LoVo (cell line): ENCODE results near the gene TECPR2.

Experiments
- DNase-seq: peaks from one replicate; pipeline ENCODE4 v3.0.0-alpha.2; 2016; ENCODE audit warnings: low spot score

The TECPR2 gene

DNA sequence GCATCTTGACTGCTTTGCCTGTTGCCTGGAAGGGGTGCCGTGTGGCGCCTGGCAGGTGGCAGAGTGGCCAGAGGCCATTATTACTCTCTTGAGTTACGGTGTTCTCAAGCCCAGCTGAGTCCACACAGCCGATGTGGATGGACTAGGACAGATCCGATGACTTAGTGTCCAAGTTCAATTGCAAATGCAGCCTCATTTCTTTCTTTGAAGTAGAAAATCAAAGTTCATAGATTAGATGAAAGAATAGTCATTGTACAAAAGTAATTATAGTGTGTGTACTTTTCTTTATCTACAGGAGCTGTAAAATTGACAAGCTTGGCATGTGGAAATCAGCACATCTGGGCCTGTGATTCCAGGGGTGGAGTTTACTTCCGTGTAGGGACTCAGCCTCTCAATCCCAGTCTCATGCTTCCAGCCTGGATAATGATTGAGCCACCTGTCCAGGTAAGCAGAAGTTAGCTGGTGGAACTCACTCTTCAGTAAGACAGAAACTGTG lies 102.2 kb downstream of the TECPR2 start:
- no peak for DNase-seq

- no peak for DNase-seq
These were observed 106.5 kb downstream of the TECPR2 start for GRCh38 chr14:102469261-102469660.

DNA sequence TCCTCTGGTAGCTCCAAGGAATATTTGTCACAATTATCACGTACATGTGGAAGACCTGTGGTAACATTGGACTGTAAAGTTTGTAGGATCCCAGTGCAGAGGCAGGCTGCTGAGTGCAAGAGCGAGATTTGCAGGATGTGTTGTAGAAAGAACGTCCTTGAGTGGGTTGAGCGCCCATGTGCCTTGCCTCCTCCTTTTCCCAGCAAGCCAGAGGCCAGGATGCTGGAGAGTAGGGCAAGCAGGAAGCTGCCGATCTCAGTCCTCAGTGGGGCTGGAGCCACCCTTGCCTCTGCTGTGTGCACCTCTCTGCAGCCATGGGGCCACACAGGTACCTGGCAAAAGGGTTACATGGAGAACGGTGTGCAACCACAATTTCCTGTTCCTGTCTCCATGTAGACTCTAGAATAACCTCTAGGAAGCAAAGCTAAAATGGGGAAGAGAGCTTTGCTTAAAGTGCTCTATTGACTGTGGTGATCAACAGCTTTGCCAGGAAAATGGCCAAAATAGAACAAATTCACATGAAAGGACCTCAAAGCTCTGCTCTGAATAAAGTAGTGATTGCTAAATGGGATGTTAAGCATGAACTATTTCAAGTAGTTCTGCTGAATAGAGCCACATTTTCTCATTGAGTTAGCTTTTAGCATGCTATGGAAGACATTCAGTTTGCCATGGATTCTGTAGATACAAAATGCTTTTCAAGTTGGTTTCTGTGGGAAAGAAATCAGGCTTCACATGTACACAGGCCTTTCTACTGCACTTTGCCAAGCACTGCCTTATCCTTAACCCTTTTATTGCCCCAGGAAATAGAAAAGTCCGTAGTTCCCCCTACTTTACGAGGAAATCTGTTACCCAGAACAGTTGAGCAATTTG lies 109.4 kb downstream of the TECPR2 start:
- DNase-seq = no peak

DNA sequence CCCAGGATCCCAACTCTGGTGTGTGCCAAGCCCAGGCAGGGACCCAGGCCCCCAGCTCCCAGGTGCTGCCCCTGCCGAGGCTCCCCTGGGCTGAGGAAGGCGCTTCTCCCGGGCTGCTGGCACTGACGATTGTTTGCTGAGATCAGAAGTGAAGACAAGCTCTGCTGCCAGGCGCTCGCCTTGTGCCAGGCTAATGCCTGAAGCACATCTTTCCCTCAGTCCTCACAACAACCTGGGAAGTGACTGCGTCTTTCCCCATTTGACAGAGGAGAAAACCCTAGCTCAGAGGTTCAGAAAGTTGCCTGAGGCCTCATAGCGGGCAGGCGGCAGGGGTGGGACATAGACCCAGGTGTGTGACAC lies 110.0 kb downstream of the TECPR2 start:
- DNase-seq = no peak

- no peak for DNase-seq
These were observed 110.8 kb downstream of the TECPR2 start for GRCh38 chr14:102473559-102473958.

DNA sequence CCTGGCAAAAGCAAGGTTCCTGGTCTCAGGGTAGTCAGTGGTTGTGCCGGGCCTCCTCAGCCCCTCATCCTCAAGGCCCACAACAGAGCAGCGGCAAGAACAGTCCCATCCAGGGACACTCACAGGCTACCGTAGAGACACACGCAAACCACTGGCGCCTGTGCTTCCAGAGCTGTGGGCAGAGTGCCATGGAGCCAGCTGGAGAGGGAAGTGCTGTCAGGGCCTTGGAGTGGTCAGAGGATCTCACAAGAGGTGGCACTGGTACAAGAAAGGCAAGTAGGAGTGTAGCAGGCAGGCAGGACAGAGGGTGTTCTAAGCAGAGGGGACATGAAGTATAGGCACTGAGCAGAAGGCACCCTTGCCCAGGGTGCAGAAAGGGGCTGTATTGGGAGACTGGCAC lies 112.2 kb downstream of the TECPR2 start:
- no peak for DNase-seq

DNA sequence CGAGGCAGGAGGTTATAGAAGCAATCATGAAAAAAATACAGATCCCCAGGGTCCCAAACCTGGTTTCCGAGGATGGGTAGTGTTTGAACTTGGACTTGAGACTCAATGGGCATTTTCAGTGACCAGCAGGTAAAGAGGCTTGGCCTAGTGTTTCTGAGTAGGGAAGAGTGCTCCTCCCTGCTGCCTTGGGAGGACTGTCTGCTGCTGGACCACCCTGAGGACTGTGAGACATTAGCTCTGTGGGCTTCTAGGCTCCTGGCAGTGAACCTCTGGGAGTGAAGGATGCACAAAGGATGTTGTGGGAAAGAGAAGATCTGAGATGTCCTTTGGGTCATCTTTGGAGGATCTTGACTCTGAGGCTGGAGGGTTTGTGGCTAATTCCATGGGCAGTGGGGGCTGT lies 116.4 kb downstream of the TECPR2 start:
- DNase-seq = no peak

- DNase-seq = no peak
These were observed 117.0 kb downstream of the TECPR2 start for GRCh38 chr14:102479777-102480176.

GRCh38 chr14:102481371-102481770 lies 118.6 kb downstream of the TECPR2 start:
- DNase-seq = no peak

DNA sequence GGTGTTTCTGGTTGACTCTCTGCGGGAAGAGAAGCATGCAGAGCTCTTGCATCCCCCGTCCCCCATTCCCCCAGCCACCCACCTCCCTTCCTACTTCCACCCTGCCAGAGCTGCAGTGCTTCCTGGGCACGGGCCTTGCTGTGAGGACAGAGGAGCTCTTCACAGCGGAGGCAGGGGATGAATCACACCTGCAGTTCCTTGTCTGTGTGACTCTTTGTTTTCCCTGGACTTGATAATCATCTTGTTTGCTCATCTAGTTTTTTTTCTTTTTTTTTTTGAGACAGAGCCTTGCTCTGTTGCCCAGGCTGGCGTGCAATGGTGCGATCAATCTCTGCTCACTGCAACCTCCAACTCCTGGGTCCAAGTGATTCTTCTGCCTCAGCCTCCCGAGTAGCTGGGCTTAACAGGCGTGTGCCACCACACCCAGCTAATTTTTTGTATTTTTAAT lies 119.1 kb downstream of the TECPR2 start:
- no peak for DNase-seq

- DNase-seq = no peak
These were observed 121.6 kb downstream of the TECPR2 start for GRCh38 chr14:102484316-102484715.

DNA sequence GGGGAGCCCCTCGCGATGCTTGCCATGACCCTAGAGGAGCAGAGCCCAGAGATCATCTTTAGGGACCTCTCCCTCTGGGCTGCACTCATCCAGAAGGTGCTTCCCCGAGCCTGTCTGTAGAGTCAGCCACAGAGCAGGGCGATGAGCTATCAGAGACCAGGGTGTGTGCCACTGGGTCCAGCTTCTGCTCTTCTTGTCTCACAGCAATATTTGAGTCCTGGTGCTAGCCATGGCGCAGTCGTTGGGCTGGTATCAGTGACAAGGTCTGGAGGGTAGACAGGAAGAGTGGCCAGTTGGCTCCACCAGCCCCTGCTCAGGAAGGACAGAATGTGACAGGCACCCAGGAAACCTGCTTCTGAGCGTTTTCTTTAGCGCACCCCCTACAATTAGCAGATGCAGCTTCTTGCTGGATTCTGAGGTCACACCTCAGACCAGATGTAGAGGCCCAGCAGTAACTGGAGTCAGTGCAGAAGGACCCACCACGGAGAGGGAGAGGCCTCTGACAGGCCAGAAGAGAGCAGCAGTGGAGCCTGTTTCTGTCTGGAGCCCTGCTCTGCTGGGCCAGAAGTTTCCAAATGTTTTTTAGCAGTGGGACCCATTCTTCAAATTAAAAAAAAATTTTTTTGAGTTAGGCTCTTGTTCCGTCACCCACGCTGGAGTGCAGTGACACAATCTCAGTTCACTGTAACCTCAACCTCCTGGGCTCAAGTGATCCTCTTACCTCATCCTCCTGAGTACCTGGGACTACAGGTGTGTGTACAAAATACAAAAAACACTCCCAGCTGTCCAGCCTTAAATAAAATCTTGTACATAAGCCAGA lies 123.2 kb downstream of the TECPR2 start:
- no peak for DNase-seq

GRCh38 chr14:102486513-102487203 lies 123.9 kb downstream of the TECPR2 start:
- DNase-seq = no peak

- no peak for DNase-seq
These were observed 124.5 kb downstream of the TECPR2 start for GRCh38 chr14:102487204-102487577.

DNA sequence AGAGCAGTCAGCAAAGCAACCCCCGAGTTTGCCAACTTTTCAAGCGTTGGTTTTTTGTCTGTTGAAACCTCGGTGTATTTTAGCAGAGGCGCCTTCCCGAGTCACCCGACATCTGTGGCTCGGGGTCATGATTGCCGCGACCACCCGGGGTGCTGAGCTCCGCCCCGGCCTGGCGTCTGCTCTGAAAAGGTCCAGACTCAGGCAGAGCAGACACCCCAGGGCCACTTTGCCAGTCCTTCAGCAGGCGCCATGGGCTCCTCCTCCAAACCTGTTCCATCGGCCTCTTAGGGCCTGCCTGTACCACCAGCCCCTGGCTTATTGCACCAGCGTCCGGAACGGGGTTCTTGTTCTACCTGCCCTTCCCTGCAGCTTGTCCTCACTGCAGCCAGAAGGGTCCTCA lies 127.7 kb downstream of the TECPR2 start:
- no peak for DNase-seq

DNA sequence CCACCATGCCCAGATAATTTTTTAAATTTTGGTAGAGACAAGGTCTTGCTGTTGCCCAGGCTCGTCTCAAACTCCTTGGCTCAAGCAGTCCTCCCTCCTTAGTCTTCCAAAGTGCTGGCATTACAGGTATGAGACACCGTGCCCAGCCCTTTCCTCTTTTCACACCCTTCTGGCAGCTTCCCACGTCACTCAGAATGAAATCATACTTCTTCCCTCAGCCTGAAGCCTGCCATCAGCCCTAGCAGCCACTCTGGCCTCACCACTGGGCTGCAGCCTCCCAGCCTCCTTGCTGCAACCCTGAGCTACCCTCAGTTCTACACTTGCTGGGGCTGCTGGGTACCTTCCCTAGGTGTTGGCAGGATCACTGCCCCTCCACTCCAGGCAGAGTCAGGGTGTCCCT lies 128.6 kb downstream of the TECPR2 start:
- no peak for DNase-seq

DNA sequence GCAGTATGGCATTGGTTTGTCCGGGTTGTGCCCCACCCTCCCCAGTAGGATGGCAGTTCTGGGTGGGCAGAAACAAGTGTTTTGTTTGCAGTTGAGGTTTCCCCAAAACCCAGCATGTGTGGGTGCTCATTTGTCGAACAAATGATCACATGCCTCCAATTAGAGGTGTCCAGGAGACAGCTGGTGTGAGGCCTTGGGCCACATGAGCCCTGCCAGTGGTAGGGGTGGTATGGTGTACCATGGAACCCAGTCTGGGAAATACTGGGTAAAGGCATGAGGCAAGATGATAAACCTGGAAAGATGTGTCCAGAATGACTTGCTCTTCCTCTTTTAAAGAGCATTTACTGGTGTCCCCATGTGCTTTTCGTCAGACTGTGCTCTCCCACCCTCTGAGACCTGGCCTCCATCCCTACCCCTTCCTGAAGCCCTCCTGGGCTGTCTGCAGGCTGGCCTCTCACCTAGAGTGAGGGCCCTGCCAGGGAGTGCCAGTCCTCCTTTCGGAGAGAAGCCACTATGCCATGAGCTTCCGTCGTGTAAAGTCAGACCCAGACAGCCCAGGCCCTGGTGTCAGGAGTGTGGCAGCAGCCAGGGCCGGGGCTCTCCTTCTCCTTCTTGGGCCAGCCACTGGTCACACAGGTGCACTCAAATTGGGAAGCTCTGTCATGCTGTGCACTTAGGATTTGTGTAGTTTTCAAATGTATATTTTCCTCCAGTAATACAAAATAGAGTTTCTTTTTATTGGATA lies 129.2 kb downstream of the TECPR2 start:
- DNase-seq = no peak

DNA sequence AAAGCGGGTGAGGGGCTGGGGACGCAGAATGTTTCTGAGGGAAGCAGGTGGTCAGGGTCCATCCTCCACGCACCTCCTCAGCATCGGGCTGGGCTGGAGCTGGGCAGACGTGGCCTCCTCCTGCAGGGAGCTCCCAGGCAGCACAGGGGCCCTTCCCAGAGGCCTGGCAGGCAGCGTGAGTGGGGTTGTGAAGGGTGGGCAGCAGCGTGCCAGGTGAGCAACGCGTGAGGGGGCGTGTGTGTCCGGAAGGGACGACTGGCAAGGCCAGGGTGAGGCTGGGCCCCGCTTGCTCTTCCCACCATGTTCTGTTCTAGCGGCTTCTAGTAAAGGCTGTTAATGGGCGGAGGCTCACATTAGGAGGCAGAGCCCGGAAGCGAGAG lies 129.8 kb downstream of the TECPR2 start:
- no peak for DNase-seq

- DNase-seq = no peak
These were observed 130.4 kb downstream of the TECPR2 start for GRCh38 chr14:102493096-102493495.

GRCh38 chr14:102493585-102493984 lies 130.8 kb downstream of the TECPR2 start:
- no peak for DNase-seq

DNA sequence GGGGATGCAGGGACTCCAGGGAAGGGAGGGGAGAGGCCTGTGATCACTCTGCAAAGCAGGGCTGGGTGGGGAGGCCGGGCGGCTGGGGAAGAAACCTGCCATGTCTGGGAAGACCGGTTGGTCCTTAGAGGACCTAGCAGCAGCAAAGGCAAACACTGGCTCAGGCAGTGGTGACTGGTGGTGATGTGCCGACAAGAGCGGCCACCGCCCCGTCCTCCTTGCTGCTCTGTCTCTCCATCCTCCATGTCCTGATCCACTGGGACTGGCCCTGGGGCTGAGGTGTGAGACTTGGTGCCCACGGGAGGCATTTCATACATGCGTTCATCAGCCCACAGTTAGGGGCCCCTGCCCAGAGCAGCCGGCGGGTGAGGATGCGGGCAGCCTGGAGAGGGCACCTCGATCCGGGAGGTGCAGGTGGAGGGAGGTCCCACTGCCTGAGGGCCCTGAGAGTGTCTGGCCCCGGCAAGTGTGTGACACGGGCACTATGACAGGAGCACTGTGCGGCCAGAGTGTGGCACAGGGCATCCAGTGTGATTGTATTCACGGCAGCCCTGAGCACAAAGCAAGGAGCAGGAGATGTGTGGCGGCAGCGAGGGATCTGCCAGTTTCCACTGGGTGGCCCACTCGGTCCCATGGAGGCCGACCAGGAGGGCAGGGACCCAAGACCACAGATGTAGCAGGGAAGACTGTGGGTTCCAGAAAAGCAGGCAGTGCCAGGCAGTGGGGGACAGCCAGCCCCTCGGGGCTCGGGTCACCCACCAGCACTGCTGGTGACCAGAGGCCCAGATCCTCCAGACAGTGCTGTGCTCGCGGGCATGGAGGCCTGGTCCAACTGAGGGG lies 133.0 kb downstream of the TECPR2 start:
- DNase-seq = no peak
